Heart right ventricle (tissue), 16 donors: ENCODE measurements around the gene DCANP1. TPM values are rescaled to one million over a fixed set of nuclear protein-coding genes. Genes with fewer than 3 reads are reported as not detected.

Source experiments
- ATAC-seq, 8 donors: fragments of 200-7000 bp; cut with Tn5 transposase; one replicate each; pipeline ENCODE4 v1.9.1; 2020; ENCODE audit warnings: mild to moderate bottlenecking in 8 of 8, moderate library complexity in 8 of 8, moderate number of reproducible peaks in 1 of 8
- DNase-seq, 2 donors: peaks; one replicate each; pipeline ENCODE4 v3.0.0-alpha.2; 2020
- H3K27ac ChIP-seq, 10 donors: fragments of 200-600 bp; sonication (generic) in 2 of 10; one replicate each; pipeline versions ENCODE4 v1.5.0 to v1.8.0; 2020 to 2022; ENCODE audit warnings: mild to moderate bottlenecking in 3 of 10
- H3K27me3 ChIP-seq, 7 donors: fragments of 200-600 bp; one replicate each; pipeline ENCODE4 v1.8.0; 2021 to 2022; ENCODE audit warnings: mild to moderate bottlenecking in 2 of 7
- H3K36me3 ChIP-seq, 9 donors: fragments of 200-600 bp; sonication (generic) in 1 of 9; one replicate each; pipeline versions ENCODE4 v1.5.0 to v1.8.0; 2020 to 2022; ENCODE audit warnings: mild to moderate bottlenecking in 2 of 9
- H3K4me1 ChIP-seq, 9 donors: fragments of 200-600 bp; sonication (generic) in 1 of 9; one replicate each; pipeline versions ENCODE4 v1.5.0 to v1.8.0; 2020 to 2022; ENCODE audit warnings: mild to moderate bottlenecking in 4 of 9
- H3K4me3 ChIP-seq, 10 donors: fragments of 200-600 bp; sonication (generic) in 2 of 10; one replicate each; pipeline versions ENCODE4 v1.5.0 to v1.8.0; 2020 to 2022; ENCODE audit warnings: mild to moderate bottlenecking in 7 of 10, moderate library complexity in 2 of 10
- H3K9me3 ChIP-seq, 11 donors: fragments of 200-600 bp in 10 of 11; sonication (generic) in 2 of 11; one replicate each; pipeline versions ENCODE4 v1.5.0 to v1.8.0; 2013 to 2022; ENCODE audit warnings: mild to moderate bottlenecking in 2 of 11, control low read depth in 1 of 11, moderate library complexity in 1 of 11
- WGBS, 2 donors: extraction: QIAGEN DNeasy Blood & Tissue Kit; methylation state at CpG; one replicate each; pipeline ENCODE4 v1.1.7; 2013; ENCODE audit warnings: inconsistent platforms in 1 of 2; 5-methylcytosine and 5-hydroxymethylcytosine counted together
- intact Hi-C, 10 donors: fragments of 100-400 bp; cut with DNase I; formaldehyde crosslinking; loops; one replicate each; pipeline versions ENCODE4 v1.11.1 to v1.14.2; 2022
- polyA plus RNA-seq, 2 donors: library from polyadenylated mRNA; stranded (reverse); fragments of 200-250 nt; gene quantifications; one replicate each; pipeline ENCODE4 v1.2.3, GENCODE V29; 2013
- total RNA-seq, 10 donors: library from RNA; stranded (reverse); fragmentation: NEBNext Ultra II Directional in 3 of 10; extraction: Animal tissue kit (Norgen Biotek cat#: 25700) in 3 of 10; gene quantifications; one replicate each; pipeline versions ENCODE4 v1.2.1 to v1.2.4, GENCODE V29; 2021 to 2023
- TF ChIP-seq, protein P1 (sequence below), 9 donors: fragments of 200-600 bp; sonication (generic) in 2 of 9; IDR thresholded peaks; one replicate each; pipeline versions ENCODE4 v1.5.0 to v1.8.0; 2021 to 2022; ENCODE audit warnings: antibody characterized with exemption in 9 of 9, mild to moderate bottlenecking in 5 of 9, moderate library complexity in 1 of 9
- donor health status: Arrhythmogenic right ventricular cardiomyopathy.
- donor health status: ischemic (EF 13 %, LVEDD 7.1; RV severe dilation, severe dysfunction).
- donor health status: healthy with polysubstance abuse.
- donor health status: DM: no; HTN: yes; CAD: no.
- donor health status: DM: no; HTN: no; CAD: no.
- donor health status: ischemic (EF 25% LVEDD 6.9; RV normal size, moderate dysfunction).
- donor health status: ischemic (EF 25% LVEDD 5.7; RV mildly dilated, moderate dysfunction).
- donor health status: healthy.
- donor health status: DM: yes; HTN: yes; CAD: no.
- donor health status: Ischemic cardiomyopathy.
- donor health status: ischemic (EF 35%, LVEDD 5.7; RV mildly dilated, moderate dysfunction).
- donor health status: nonischemic (EF 11% LVEDD 7.7; RV severe dilation, severe dysfunction).
- donor health status: DM: yes; HTN: yes; CAD: no.
- donor health status: PGD.
- donor health status: ischemic (EF 29% LVEDD 5.4; RV normal size, mild dysfunction).
- donor health status: nonischemic (EF 23%, LVEDD 6.1; RV moderate dilation, normal function).

Gene DCANP1
- total and polyA plus RNA-seq, 12 donors = not detected

DNA sequence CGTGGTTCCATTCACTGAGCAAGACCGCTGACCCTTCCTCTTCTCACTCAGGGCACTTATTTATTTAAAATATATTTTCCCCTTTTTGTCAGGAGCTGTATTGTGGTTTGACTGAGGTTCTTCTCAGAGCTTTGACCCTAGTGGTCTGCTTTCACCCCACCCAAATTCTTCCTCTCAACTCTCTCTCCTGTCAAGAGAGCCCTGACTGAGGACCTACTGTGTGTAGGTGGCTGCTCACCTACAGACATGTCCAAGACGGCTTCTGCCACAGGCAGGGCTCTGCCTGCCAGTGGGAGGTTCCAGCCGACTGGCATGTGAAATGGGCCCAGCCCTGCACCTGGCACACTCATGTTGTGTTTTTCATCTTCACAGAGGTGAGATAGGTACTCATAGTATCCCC lies 5.2 kb downstream of the DCANP1 start:
- no peak for DNase-seq
- Histone ChIP-seq H3K4me1 (peaks cover 0 to 59% (median 12%) of the 10 kb centered on the region in 9 donors), H3K27ac (peak overlapping the region in 1 of 10 donors; percentile 26), H3K27me3 (no peaks in the 10 kb centered on the region), H3K9me3 (no peaks in the 10 kb centered on the region), H3K4me3 (no peak overlapping the region), H3K36me3 (no peaks in the 10 kb centered on the region)
- intact Hi-C loops = no loop called here
- TF ChIP-seq, protein P1, sequence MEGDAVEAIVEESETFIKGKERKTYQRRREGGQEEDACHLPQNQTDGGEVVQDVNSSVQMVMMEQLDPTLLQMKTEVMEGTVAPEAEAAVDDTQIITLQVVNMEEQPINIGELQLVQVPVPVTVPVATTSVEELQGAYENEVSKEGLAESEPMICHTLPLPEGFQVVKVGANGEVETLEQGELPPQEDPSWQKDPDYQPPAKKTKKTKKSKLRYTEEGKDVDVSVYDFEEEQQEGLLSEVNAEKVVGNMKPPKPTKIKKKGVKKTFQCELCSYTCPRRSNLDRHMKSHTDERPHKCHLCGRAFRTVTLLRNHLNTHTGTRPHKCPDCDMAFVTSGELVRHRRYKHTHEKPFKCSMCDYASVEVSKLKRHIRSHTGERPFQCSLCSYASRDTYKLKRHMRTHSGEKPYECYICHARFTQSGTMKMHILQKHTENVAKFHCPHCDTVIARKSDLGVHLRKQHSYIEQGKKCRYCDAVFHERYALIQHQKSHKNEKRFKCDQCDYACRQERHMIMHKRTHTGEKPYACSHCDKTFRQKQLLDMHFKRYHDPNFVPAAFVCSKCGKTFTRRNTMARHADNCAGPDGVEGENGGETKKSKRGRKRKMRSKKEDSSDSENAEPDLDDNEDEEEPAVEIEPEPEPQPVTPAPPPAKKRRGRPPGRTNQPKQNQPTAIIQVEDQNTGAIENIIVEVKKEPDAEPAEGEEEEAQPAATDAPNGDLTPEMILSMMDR (IDR thresholded peaks at IDR 0.05) = no peak
- ATAC-seq = no peak
- 83 to 85% methylated on average over 4 of the region's 4 CpGs for WGBS, 2 donors

- Histone ChIP-seq H3K27ac (peak overlapping the region in 1 of 10 donors; percentile 26), H3K9me3 (no peaks in the 10 kb centered on the region), H3K4me3 (no peak overlapping the region), H3K4me1 (peaks cover 0 to 64% (median 12%) of the 10 kb centered on the region in 9 donors), H3K36me3 (no peaks in the 10 kb centered on the region), H3K27me3 (no peaks in the 10 kb centered on the region)
- WGBS, 2 donors = 38 to 46% methylated on average over 11 of the region's 11 CpGs
- intact Hi-C loops = no loop called here
- ATAC-seq = peak in 1 of 8 donors; percentile 17
- TF ChIP-seq, protein P1 (IDR thresholded peaks at IDR 0.05) = no peak
- no peak for DNase-seq
Measured at GRCh38 chr5:135441350-135441831, 5.8 kb downstream of the DCANP1 start.

DNA sequence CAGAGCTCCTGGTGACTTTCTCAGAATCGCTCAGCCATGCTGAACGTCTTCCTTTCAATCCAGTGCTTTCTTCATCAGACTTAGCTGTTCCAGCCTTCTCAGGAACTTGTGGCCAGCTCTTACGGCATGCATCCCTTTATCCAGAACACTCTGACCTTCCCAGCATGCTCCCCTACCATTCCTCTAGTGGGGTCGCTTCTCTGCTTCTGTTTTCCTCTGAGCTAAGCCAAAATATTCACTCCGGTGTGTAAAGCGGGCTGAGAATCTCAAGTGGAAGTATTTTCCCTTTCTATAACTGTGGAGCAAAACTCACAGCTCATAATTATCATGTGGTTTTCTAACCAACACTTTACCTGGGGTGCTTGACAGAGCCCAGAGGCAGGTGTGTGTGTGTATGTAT lies 6.2 kb downstream of the DCANP1 start:
- TF ChIP-seq, protein P1 (IDR thresholded peaks at IDR 0.05) = no peak
- intact Hi-C loops = no loop called here
- Histone ChIP-seq H3K4me3 (no peak overlapping the region), H3K9me3 (no peaks in the 10 kb centered on the region), H3K27ac (no peak overlapping the region), H3K27me3 (no peaks in the 10 kb centered on the region), H3K4me1 (peaks cover 0 to 66% (median 12%) of the 10 kb centered on the region in 9 donors), H3K36me3 (no peaks in the 10 kb centered on the region)
- no peak for DNase-seq
- no peak for ATAC-seq
- 64 to 67% methylated on average over 6 of the region's 6 CpGs for WGBS, 2 donors

GRCh38 chr5:135439231-135440205 lies 7.6 kb downstream of the DCANP1 start:
- Histone ChIP-seq H3K4me3 (no peak overlapping the region), H3K27ac (no peak overlapping the region), H3K36me3 (no peaks in the 10 kb centered on the region), H3K9me3 (no peaks in the 10 kb centered on the region), H3K27me3 (no peaks in the 10 kb centered on the region), H3K4me1 (peaks cover 0 to 71% (median 12%) of the 10 kb centered on the region in 9 donors)
- DNase-seq (no peak), ATAC-seq (no peak)
- 74 to 90% methylated on average over 11 of the region's 11 CpGs for WGBS, 2 donors
- TF ChIP-seq, protein P1 (IDR thresholded peaks at IDR 0.05) = no peak
- intact Hi-C loops = no loop called here
